IMR-90 (cell line): Measurements from ENCODE around the gene LIMS3. TPM values are rescaled to one million over a fixed set of nuclear protein-coding genes. Genes with fewer than 3 reads are reported as not detected.
A peak's percentile ranks its signal among the peaks of the same experiment; 100 is the strongest.
"Not testable (repeated sequence)": the region's sequence is repeated elsewhere in the genome, so short reads cannot be mapped to it uniquely, and the experiment has no call there.

Experiments
- ATAC-seq: fragments of 200-7000 bp; cut with Tn5 transposase; 2 replicates; pipeline ENCODE4 v1.9.1; 2020; ENCODE audit warnings: low read depth, mild to moderate bottlenecking, moderate library complexity
- BruUV-seq: library from RNA; stranded (reverse); fragments of 400-500 nt; replicated peaks from 2 replicates; lab custom pipeline; 2021; lab: Mats Ljungman, UMichigan
- CTCF ChIA-PET: fragments of 300-600 bp; formaldehyde crosslinking; extraction: SDS; loops from one replicate; lab custom pipeline; 2021; ENCODE audit warnings: antibody characterized with exemption; lab: Yijun Ruan, JAX
- POLR2A ChIA-PET: fragments of 300-600 bp; sonication (Branson Sonifier 250); formaldehyde crosslinking; loops from one replicate; lab custom pipeline; 2022; ENCODE audit warnings: antibody characterized with exemption; ENCODE audit not compliant: unreplicated experiment; lab: Charles Lee
- DNase-seq: peaks from one replicate; pipeline ENCODE4 v3.0.0; 2013
- H2AFZ ChIP-seq: replicated peaks from 2 replicates; pipeline ENCODE3; 2013; ENCODE audit warnings: low read length, mild to moderate bottlenecking; ENCODE audit not compliant: poor library complexity
- H2AK5ac ChIP-seq: 2 replicates; pipeline ENCODE4 v1.6.1; 2013; ENCODE audit warnings: low read depth, low read length, inconsistent platforms
- H2AK9ac ChIP-seq: replicated peaks from 2 replicates; pipeline ENCODE3; 2013; ENCODE audit warnings: mild to moderate bottlenecking, low read depth, low read length, moderate library complexity; ENCODE audit not compliant: poor library complexity
- H2BK120ac ChIP-seq: 2 replicates; pipeline ENCODE4 v1.6.1; 2013; ENCODE audit warnings: low read depth, low read length, inconsistent platforms
- H2BK15ac ChIP-seq: 3 replicates; pipeline ENCODE4 v1.6.1; 2013; ENCODE audit warnings: low read depth, low read length, inconsistent platforms
- H2BK20ac ChIP-seq: 2 replicates; pipeline ENCODE4 v1.6.1; 2013; ENCODE audit warnings: low read depth, mild to moderate bottlenecking, inconsistent platforms, low read length, moderate library complexity
- H2BK5ac ChIP-seq: 2 replicates; pipeline ENCODE4 v1.6.1; 2013; ENCODE audit warnings: mild to moderate bottlenecking, low read depth, low read length, inconsistent platforms; ENCODE audit not compliant: poor library complexity, severe bottlenecking
- H3K14ac ChIP-seq: replicated peaks from 2 replicates; pipeline ENCODE4 v1.6.1; 2013; ENCODE audit warnings: low read depth, low read length, inconsistent platforms
- H3K18ac ChIP-seq: 2 replicates; pipeline ENCODE4 v1.6.1; 2013; ENCODE audit warnings: low read depth, low read length, control low read depth
- H3K23ac ChIP-seq: 2 replicates; pipeline ENCODE4 v1.6.1; 2013; ENCODE audit warnings: low read depth, low read length, inconsistent platforms
- H3K27ac ChIP-seq: 2 replicates; pipeline ENCODE4 v1.5.1; 2013; ENCODE audit warnings: mild to moderate bottlenecking, control low read depth, low read length; ENCODE audit not compliant: insufficient read depth
- H3K27me3 ChIP-seq: 2 replicates; pipeline ENCODE4 v1.6.1; 2013; ENCODE audit warnings: low read length; ENCODE audit not compliant: control insufficient read depth, insufficient read depth
- H3K36me3 ChIP-seq: 2 replicates; pipeline ENCODE4 v1.6.1; 2013; ENCODE audit warnings: low read length, mixed read lengths; ENCODE audit not compliant: control insufficient read depth, insufficient read depth
- H3K4ac ChIP-seq: 2 replicates; pipeline ENCODE4 v1.6.1; 2013; ENCODE audit warnings: low read depth, low read length, inconsistent platforms
- H3K4me1 ChIP-seq: 2 replicates; pipeline ENCODE4 v1.6.1; 2013; ENCODE audit warnings: low read length, mixed read lengths; ENCODE audit not compliant: control insufficient read depth, insufficient read depth
- H3K4me2 ChIP-seq: 2 replicates; pipeline ENCODE4 v1.6.1; 2013; ENCODE audit warnings: low read depth, mild to moderate bottlenecking, control low read depth, low read length, moderate library complexity
- H3K4me3 ChIP-seq: 2 replicates; pipeline ENCODE4 v1.5.1; 2013; ENCODE audit warnings: low read depth, mild to moderate bottlenecking, control low read depth, low read length, moderate library complexity; ENCODE audit not compliant: insufficient read depth
- H3K56ac ChIP-seq: 2 replicates; pipeline ENCODE4 v1.6.1; 2013; ENCODE audit warnings: low read length, inconsistent platforms; ENCODE audit not compliant: insufficient read depth; ENCODE audit errors: extremely low read depth
- H3K79me1 ChIP-seq, 2 experiments: 2 replicates each; pipeline ENCODE4 v1.6.1; 2013; ENCODE audit warnings: low read length in 2 of 2, inconsistent platforms in 1 of 2, low read depth in 1 of 2
- H3K9ac ChIP-seq: 2 replicates; pipeline ENCODE4 v1.6.1; 2013; ENCODE audit warnings: low read depth, low read length, control low read depth
- H3K9me1 ChIP-seq: 2 replicates; pipeline ENCODE4 v1.6.1; 2013; ENCODE audit warnings: low read length, inconsistent platforms; ENCODE audit not compliant: insufficient read depth
- H3K9me3 ChIP-seq: 2 replicates; pipeline ENCODE4 v1.6.1; 2013; ENCODE audit warnings: low read length; ENCODE audit not compliant: control insufficient read depth, insufficient read depth
- H4K20me1 ChIP-seq: 2 replicates; pipeline ENCODE4 v1.6.1; 2013; ENCODE audit warnings: low read length, inconsistent platforms; ENCODE audit not compliant: insufficient read depth
- H4K5ac ChIP-seq: 2 replicates; pipeline ENCODE4 v1.6.1; 2013; ENCODE audit warnings: mild to moderate bottlenecking, low read depth, low read length, control low read depth
- H4K8ac ChIP-seq, 2 experiments: 2 replicates each; pipeline ENCODE4 v1.6.1; 2013; ENCODE audit warnings: low read depth in 2 of 2, low read length in 2 of 2, control low read depth in 1 of 2, inconsistent platforms in 1 of 2
- H4K91ac ChIP-seq: 2 replicates; pipeline ENCODE4 v1.6.1; 2013; ENCODE audit warnings: low read depth, low read length, inconsistent platforms; ENCODE audit not compliant: insufficient read depth
- WGBS, 2 experiments: methylation state at CpG; one replicate each; pipeline versions ENCODE4 v1.1.5 to v1.1.7; 2013; ENCODE audit warnings: missing lambda C conversion rate in 2 of 2; ENCODE audit not compliant: insufficient read length in 1 of 2; ENCODE audit errors: extremely low coverage in 2 of 2; 5-methylcytosine and 5-hydroxymethylcytosine counted together
- dilution Hi-C: fragments of 300-500 bp; cut with HindIII; formaldehyde crosslinking; loops from one replicate; pipeline ENCODE4 v1.14.3; 2018; ENCODE audit warnings: low sequenced_read_pairs; ENCODE audit not compliant: unreplicated experiment
- in situ Hi-C: fragments of 300-500 bp; cut with MboI; formaldehyde crosslinking; loops from 3 replicates; pipeline ENCODE4 v1.14.3; 2019; ENCODE audit warnings: low sequenced_read_pairs, inconsistent platforms, mixed read lengths
- intact Hi-C: fragments of 100-400 bp; cut with micrococcal nuclease; formaldehyde crosslinking; loops from 2 replicates; pipeline ENCODE4 v1.10.0; 2022
- polyA plus RNA-seq, 3 experiments: library from polyadenylated mRNA; depleted of rRNA; stranded (reverse); fragments of >200 nt; gene quantifications; 2 replicates each; pipeline ENCODE4 v1.2.3, GENCODE V29; 2012; ENCODE audit warnings: low replicate concordance in 1 of 3
- total RNA-seq: library from RNA; depleted of rRNA; stranded (reverse); fragments of >200 nt; gene quantifications from 2 replicates; pipeline ENCODE4 v1.2.3, GENCODE V29; 2012

LIMS3 gene
- total and polyA plus RNA-seq, 2 of the 4 experiments (the other 2 are of a cell fraction) = 0.44 to 12.7 TPM

GRCh38 chr2:109888414-109888813 lies 10.1 kb upstream of the LIMS3 start:
- H3K18ac ChIP-seq, H3K9me1 ChIP-seq, H3K56ac ChIP-seq, intact Hi-C loops, H3K36me3 ChIP-seq, dilution Hi-C loops, H3K4me3 ChIP-seq, CTCF ChIA-PET, H3K27me3 ChIP-seq, H3K4me2 ChIP-seq, in situ Hi-C loops, H2BK15ac ChIP-seq, H2BK5ac ChIP-seq, POLR2A ChIA-PET, H3K14ac ChIP-seq, H2AK9ac ChIP-seq, H3K9me3 ChIP-seq, BruUV-seq, H4K5ac ChIP-seq, H4K20me1 ChIP-seq, H3K4ac ChIP-seq, H2BK20ac ChIP-seq, H3K23ac ChIP-seq, H3K79me1 ChIP-seq, H2AFZ ChIP-seq, H3K4me1 ChIP-seq, H2AK5ac ChIP-seq, H2BK120ac ChIP-seq, DNase-seq, H3K27ac ChIP-seq, H4K8ac ChIP-seq, H4K91ac ChIP-seq, H3K9ac ChIP-seq: not testable (repeated sequence)
- peak; percentile 51; the same call in 1 of the 2 replicates for ATAC-seq
- no CpG with 5 or more reads among the region's 4 CpGs for WGBS, 2 experiments

- H2AK9ac ChIP-seq, H3K56ac ChIP-seq, H3K27ac ChIP-seq, H2AFZ ChIP-seq, H3K9me3 ChIP-seq, H3K23ac ChIP-seq, H3K14ac ChIP-seq, H3K4me2 ChIP-seq, H4K5ac ChIP-seq, H3K4ac ChIP-seq, H2BK15ac ChIP-seq, H3K18ac ChIP-seq, dilution Hi-C loops, POLR2A ChIA-PET, H4K20me1 ChIP-seq, in situ Hi-C loops, H4K91ac ChIP-seq, H3K36me3 ChIP-seq, H3K4me1 ChIP-seq, BruUV-seq, intact Hi-C loops, H2BK5ac ChIP-seq, H3K4me3 ChIP-seq, H2BK120ac ChIP-seq, H3K9me1 ChIP-seq, H3K79me1 ChIP-seq, H3K9ac ChIP-seq, H2AK5ac ChIP-seq, H4K8ac ChIP-seq, DNase-seq, CTCF ChIA-PET, H2BK20ac ChIP-seq, H3K27me3 ChIP-seq: not testable (repeated sequence)
- ATAC-seq = peak; percentile 82
- no CpG with 5 or more reads among the region's 4 CpGs for WGBS, 2 experiments
Observed at GRCh38 chr2:109889909-109890308, 8.6 kb upstream of the LIMS3 start.
